HL-60 (cell line): ENCODE measurements around the gene SLC25A47.

Experiments
- CTCF ChIP-seq: IDR thresholded peaks from one replicate; pipeline ENCODE4 v1.5.1; 2011; ENCODE audit warnings: low read length, control low read depth, inconsistent platforms; ENCODE audit not compliant: insufficient read depth
- GABPA ChIP-seq: IDR thresholded peaks from 2 replicates; pipeline ENCODE4 v1.6.1; 2012; ENCODE audit warnings: low read depth
- POLR2AphosphoS5 ChIP-seq: IDR thresholded peaks from 2 replicates; pipeline ENCODE4 v1.6.1; 2012; ENCODE audit warnings: low read depth
- SPI1 ChIP-seq: IDR thresholded peaks from 2 replicates; pipeline ENCODE4 v1.6.1; 2012; ENCODE audit warnings: low read depth, mild to moderate bottlenecking, borderline replicate concordance
- TF ChIP-seq, protein P1 (sequence below): IDR thresholded peaks from 2 replicates; pipeline ENCODE4 v1.6.1; 2012; ENCODE audit warnings: low read depth; ENCODE audit not compliant: insufficient replicate concordance

DNA sequence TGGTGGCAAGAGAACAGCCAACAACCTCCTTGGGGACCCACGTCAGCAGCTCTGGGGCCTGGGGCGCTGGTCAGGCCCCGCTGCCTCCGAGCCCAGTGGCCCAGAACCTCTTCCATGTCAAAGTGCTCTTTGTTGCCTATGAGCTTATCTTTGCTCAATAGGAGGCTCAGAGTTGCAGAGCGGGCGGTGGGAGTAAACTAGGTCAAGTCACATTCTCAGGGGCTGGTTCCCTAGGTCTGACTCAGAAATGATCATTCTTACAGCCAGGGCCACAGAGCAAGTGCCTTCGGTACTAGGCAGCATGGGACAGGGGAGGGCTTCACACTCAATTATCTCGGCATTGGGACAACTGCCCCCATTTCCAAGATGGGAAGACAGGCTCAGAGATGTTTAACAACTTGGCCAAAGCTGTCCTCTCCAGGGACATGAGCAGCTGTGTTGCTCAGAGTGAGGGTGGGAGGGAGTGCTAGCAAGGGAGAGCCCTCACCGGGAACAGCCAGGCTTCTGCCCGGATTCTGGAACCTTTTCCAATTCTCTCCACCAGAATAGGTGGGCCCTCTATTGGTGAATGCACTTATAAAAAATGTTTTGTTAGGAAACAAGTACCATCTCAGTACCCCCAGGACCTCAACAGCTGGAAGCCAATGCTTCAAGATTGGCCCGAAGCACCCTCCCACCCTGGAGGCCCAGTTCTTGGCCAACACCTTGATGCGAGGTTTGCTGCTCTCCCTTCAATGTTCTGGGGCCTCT lies 28.8 kb upstream of the SLC25A47 start:
- TF ChIP-seq CTCF (no peak), POLR2AphosphoS5 (no peak), GABPA (no peak), SPI1 (no peak)
- TF ChIP-seq, protein P1, sequence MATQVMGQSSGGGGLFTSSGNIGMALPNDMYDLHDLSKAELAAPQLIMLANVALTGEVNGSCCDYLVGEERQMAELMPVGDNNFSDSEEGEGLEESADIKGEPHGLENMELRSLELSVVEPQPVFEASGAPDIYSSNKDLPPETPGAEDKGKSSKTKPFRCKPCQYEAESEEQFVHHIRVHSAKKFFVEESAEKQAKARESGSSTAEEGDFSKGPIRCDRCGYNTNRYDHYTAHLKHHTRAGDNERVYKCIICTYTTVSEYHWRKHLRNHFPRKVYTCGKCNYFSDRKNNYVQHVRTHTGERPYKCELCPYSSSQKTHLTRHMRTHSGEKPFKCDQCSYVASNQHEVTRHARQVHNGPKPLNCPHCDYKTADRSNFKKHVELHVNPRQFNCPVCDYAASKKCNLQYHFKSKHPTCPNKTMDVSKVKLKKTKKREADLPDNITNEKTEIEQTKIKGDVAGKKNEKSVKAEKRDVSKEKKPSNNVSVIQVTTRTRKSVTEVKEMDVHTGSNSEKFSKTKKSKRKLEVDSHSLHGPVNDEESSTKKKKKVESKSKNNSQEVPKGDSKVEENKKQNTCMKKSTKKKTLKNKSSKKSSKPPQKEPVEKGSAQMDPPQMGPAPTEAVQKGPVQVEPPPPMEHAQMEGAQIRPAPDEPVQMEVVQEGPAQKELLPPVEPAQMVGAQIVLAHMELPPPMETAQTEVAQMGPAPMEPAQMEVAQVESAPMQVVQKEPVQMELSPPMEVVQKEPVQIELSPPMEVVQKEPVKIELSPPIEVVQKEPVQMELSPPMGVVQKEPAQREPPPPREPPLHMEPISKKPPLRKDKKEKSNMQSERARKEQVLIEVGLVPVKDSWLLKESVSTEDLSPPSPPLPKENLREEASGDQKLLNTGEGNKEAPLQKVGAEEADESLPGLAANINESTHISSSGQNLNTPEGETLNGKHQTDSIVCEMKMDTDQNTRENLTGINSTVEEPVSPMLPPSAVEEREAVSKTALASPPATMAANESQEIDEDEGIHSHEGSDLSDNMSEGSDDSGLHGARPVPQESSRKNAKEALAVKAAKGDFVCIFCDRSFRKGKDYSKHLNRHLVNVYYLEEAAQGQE, result no peak
